Glutamatergic neuron (in vitro differentiated cells): ENCODE measurements around the gene AK4. TPM values are rescaled to one million over a fixed set of nuclear protein-coding genes. Genes with fewer than 3 reads are reported as not detected.

Experiments
- DNase-seq: peaks from one replicate; pipeline ENCODE4 v3.0.0; 2022
- H3K27ac Mint-ChIP-seq: one replicate; pipeline ENCODE4 v1.8.0; 2020; ENCODE audit warnings: mild to moderate bottlenecking, mixed read lengths, inconsistent platforms; ENCODE audit not compliant: unreplicated experiment
- H3K27me3 Mint-ChIP-seq: one replicate; pipeline ENCODE4 v1.8.0; 2020; ENCODE audit warnings: mild to moderate bottlenecking, moderate library complexity, mixed read lengths, inconsistent platforms; ENCODE audit not compliant: unreplicated experiment
- H3K36me3 Mint-ChIP-seq: one replicate; pipeline ENCODE4 v1.8.0; 2020; ENCODE audit warnings: mild to moderate bottlenecking, mixed read lengths, inconsistent platforms; ENCODE audit not compliant: unreplicated experiment
- H3K4me1 Mint-ChIP-seq: one replicate; pipeline ENCODE4 v1.8.0; 2020; ENCODE audit warnings: mild to moderate bottlenecking, low read depth, mixed read lengths, inconsistent platforms; ENCODE audit not compliant: unreplicated experiment
- H3K4me3 Mint-ChIP-seq: one replicate; pipeline ENCODE4 v1.8.0; 2020; ENCODE audit warnings: mild to moderate bottlenecking, mixed read lengths, inconsistent platforms; ENCODE audit not compliant: unreplicated experiment
- H3K9me3 Mint-ChIP-seq: one replicate; pipeline ENCODE4 v1.8.0; 2020; ENCODE audit warnings: mild to moderate bottlenecking, moderate library complexity, mixed read lengths, inconsistent platforms; ENCODE audit not compliant: unreplicated experiment
- total RNA-seq: library from RNA; stranded (reverse); fragmentation: NEBNext Ultra II Directional; extraction: Animal tissue kit (Norgen Biotek cat#: 25700); gene quantifications from one replicate; pipeline ENCODE4 v1.2.1, GENCODE V29; 2021; ENCODE audit not compliant: unreplicated experiment
- TF ChIP-seq, protein P1 (sequence below): fragments of 200-600 bp; sonication (generic); IDR thresholded peaks from one replicate; pipeline ENCODE4 v1.5.0; 2021; ENCODE audit not compliant: partially characterized antibody, unreplicated experiment

The AK4 gene
- total RNA-seq, 1 donor from 2014 or later = 2.6 TPM

DNA sequence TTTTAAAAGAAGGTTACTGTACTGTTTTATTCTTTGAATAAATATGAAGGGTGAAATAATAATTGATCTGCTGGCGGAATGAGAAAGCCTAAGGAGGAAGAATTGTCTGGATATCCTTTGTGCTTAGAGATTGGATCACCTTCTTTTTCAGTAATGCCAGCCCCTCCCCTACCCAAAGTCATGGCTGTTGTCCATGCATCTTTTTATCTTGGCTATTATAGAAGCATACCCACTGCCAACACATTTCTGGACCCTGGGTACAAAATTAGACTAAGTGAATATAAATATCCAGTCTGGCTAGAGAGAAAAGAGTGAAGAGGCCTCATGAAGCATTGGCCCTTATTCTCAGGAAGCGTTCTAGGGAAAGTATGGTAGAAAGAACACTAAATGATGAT is 28.1 kb downstream of the AK4 start:
- DNase-seq = no peak
- TF ChIP-seq, protein P1, sequence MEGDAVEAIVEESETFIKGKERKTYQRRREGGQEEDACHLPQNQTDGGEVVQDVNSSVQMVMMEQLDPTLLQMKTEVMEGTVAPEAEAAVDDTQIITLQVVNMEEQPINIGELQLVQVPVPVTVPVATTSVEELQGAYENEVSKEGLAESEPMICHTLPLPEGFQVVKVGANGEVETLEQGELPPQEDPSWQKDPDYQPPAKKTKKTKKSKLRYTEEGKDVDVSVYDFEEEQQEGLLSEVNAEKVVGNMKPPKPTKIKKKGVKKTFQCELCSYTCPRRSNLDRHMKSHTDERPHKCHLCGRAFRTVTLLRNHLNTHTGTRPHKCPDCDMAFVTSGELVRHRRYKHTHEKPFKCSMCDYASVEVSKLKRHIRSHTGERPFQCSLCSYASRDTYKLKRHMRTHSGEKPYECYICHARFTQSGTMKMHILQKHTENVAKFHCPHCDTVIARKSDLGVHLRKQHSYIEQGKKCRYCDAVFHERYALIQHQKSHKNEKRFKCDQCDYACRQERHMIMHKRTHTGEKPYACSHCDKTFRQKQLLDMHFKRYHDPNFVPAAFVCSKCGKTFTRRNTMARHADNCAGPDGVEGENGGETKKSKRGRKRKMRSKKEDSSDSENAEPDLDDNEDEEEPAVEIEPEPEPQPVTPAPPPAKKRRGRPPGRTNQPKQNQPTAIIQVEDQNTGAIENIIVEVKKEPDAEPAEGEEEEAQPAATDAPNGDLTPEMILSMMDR = no peak
- no peak overlapping the region for H3K27ac Mint-ChIP-seq
- no peaks in the 10 kb centered on the region for H3K27me3 Mint-ChIP-seq
- H3K9me3 Mint-ChIP-seq = no peaks in the 10 kb centered on the region
- peaks cover 15% of the 10 kb centered on the region for H3K4me1 Mint-ChIP-seq
- H3K4me3 Mint-ChIP-seq = no peak overlapping the region
- no peaks in the 10 kb centered on the region for H3K36me3 Mint-ChIP-seq

GRCh38 chr1:65176591-65176990 is 28.6 kb downstream of the AK4 start:
- Mint-ChIP-seq H3K4me3 (no peak overlapping the region), H3K36me3 (no peaks in the 10 kb centered on the region), H3K4me1 (peaks cover 15% of the 10 kb centered on the region), H3K9me3 (no peaks in the 10 kb centered on the region), H3K27ac (no peak overlapping the region), H3K27me3 (no peaks in the 10 kb centered on the region)
- TF ChIP-seq, protein P1 = no peak
- DNase-seq = no peak

DNA sequence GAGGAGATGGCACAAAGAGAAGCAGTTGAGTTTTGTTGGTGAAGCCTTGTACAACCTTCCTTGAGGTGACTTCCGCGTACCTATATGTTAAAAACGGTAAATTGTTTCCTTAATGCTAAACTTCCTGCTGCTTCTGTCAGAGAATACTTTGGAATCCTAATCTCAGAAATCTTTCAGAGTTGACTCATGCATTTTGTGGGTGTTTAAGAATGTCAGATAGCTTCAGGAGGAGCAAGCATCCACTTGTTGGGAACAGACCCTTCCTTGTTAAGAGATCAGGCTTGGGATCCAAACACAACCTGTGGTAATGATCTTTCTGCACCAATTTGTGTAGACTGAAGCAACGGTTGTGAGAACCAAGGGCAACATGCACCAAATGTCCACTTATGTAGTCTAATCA is 29.5 kb downstream of the AK4 start:
- Mint-ChIP-seq H3K27ac (no peak overlapping the region), H3K4me1 (peaks cover 15% of the 10 kb centered on the region), H3K4me3 (no peak overlapping the region), H3K9me3 (no peaks in the 10 kb centered on the region), H3K27me3 (no peaks in the 10 kb centered on the region), H3K36me3 (no peaks in the 10 kb centered on the region)
- TF ChIP-seq, protein P1 = no peak
- DNase-seq = no peak

- peaks cover 15% of the 10 kb centered on the region for H3K4me1 Mint-ChIP-seq
- H3K27me3 Mint-ChIP-seq = no peaks in the 10 kb centered on the region
- no peak for DNase-seq
- no peak overlapping the region for H3K27ac Mint-ChIP-seq
- no peaks in the 10 kb centered on the region for H3K36me3 Mint-ChIP-seq
- TF ChIP-seq, protein P1 = no peak
- H3K4me3 Mint-ChIP-seq = no peak overlapping the region
- no peaks in the 10 kb centered on the region for H3K9me3 Mint-ChIP-seq
Observed at GRCh38 chr1:65178235-65178634, 30.2 kb downstream of the AK4 start.

- peaks cover 11% of the 10 kb centered on the region for H3K4me1 Mint-ChIP-seq
- H3K27me3 Mint-ChIP-seq = no peaks in the 10 kb centered on the region
- no peaks in the 10 kb centered on the region for H3K9me3 Mint-ChIP-seq
- H3K27ac Mint-ChIP-seq = no peak overlapping the region
- no peaks in the 10 kb centered on the region for H3K36me3 Mint-ChIP-seq
- no peak overlapping the region for H3K4me3 Mint-ChIP-seq
- TF ChIP-seq, protein P1 = no peak
- no peak for DNase-seq
Observed at GRCh38 chr1:65179148-65179547, 31.1 kb downstream of the AK4 start.
